Eye (tissue), 1 donor: ENCODE results near the gene ACOT7.
"Not testable (repeated sequence)": the region's sequence is repeated elsewhere in the genome, so short reads cannot be mapped to it uniquely, and the experiment has no call there.

ENCODE experiments used
- DNase-seq: peaks from one replicate; pipeline ENCODE4 v3.0.0-alpha.2; 2015

Gene ACOT7

DNA sequence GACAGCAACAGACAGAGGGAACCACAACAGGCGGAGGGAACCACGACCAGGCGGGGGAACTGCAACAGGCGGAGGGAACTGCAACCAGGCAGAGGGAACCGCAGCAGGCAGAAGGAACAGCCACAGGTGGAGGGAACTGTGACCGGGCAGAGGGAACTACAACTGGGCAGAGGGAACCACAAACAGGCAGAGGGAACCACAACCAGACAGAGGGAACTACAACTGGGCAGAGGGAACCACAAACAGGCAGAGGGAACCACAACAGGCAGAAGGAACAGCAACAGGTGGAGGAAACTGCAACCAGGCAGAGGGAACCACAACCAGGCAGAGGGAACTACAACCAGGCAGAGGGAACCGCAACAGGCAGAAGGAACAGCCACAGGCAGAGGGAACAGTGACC lies 85.9 kb downstream of the ACOT7 start:
- DNase-seq: not testable (repeated sequence)

DNA sequence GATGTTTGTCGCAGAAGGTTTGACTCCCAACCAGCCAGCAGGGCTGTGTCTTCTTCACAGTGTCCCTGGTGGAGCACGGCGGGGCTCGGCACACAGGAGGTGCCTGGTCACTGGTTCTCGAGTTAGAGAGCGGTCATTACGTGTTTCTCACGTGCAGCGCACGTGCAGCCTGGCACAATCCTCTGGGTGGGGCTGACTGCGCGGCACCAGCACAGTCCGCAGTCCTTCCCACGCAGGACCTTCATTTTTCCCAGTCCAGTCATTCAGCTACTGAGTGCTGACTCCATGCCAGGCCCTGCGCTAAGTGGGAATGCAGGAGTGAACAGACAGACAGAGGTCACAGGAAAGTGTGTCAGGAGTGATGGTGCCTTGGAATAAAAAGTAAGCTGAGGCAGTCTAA lies 86.5 kb downstream of the ACOT7 start:
- DNase-seq: no peak

DNA sequence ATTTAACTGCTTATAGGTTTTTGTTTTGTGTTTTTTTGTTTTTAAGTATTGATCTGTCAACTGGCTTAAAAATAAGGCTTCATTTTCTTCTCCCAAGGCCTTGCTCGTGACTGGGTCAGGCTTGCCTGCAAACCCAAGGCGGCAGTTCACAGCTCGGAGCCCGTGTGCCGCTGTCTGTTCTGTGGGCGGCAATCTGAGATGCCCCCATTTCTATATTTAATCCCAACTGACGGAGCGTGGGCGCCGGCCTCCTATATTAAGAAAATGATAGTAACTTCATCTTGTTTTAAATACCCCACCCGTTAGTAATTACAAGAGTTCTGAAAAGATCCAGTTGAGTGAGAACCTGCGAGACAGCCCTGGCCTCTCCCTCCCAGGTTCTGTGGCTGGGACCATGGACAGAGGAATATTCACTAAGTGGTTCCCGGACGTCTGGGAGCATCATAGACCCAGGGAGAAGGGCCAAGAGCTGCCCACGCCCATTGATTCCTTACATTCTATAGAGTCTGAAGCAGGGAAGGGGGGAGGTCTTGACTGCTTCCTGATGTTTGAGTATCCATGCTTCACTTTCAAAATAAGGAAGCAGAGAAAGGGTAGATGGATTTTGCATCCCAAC lies 90.1 kb downstream of the ACOT7 start:
- DNase-seq: no peak

DNA sequence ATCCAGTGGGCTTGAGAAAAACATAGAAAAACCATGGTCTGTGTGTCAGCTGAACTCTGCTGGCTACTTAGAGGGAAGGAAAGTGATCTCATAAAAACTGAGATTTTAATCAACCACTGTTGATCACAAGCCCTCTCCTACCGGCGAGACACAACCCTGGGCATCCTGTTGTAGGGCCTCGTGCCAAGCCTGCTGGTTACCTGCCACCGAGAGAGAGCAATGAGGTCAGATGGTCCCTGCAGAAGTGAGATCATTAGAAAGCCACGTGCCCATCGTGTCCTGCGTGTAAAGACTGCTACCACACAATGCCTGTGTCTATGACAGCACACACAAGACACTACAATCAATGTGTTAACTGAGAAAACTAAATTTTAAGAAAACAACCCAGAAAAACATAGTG lies 91.0 kb downstream of the ACOT7 start:
- DNase-seq: no peak

DNA sequence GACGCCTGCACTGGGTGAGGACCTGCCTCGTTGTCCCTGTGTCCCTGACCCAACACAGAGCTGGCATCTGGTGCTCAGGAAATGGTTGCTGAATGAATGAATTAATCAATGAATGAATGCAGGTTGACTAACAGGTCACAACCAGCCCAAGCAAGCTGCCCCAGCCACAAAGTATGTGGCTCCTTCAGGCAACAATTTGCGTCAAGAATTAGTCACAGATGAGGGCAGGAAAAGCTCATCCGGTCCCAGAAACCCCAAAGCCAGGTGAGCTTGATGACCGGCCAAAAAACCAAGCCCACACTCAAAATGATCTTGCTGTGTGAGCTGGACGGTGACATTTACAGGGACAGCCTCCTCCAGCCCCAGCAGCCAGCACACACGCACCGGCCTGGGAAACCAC lies 92.0 kb downstream of the ACOT7 start:
- no peak for DNase-seq

DNA sequence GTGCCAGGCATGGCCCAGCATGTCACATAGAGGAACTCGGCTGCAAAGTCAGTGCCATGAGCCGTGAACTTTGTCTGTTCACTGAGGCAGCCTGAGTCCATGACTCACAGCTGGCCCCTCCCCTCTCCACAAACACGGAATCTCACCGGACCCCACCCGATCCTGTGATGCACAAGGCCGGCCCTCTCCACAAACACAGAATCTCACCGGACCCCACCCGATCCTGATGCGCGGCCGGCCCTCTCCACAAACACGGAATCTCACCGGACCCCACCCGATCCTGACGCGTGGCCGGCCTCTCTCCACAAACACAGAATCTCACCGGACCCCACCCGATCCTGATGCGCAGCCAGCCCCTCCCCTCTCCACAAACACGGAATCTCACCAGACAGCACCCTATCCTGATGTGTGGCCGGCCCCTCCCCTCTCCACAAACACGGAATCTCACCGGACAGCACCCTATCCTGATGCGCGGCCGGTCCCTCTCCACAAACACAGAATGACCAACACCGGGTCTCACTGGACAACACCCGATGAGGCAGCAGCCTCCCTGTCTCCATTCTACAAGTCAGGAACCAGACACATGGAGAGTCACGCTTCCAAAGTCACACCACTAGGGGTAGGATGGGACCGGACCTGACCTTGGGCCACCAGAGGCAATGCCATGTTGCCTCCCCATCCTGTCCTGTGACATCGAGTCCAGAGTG lies 93.1 kb downstream of the ACOT7 start:
- DNase-seq: no peak

DNA sequence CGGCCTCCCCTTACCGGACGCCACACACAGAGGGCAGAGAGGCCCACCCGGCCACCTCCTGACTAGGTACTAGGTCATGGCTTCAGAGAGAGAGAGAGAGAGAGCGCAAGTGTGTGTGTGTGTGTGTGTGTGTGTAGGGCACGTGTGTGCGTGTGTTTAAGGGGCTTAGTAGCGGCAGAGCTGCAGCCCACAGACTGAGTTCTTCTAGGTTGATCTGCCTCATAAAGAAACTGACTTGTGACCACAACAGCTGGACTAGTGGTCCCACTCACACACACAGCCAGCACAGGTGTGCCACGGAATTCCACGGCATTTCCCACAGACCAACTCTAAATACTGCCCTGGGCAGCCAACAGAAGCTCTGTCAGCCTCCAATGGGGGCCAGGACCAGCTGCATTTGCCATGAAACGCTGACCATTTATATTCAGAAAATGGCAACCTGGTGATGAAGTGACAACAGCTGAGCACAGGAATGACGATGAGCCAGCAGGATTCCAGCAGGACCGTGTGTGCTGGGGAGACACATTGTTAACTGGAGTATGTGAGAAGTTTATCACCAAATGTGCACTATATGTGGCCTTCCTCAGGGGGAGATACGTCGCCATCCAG lies 93.9 kb downstream of the ACOT7 start:
- no peak for DNase-seq

DNA sequence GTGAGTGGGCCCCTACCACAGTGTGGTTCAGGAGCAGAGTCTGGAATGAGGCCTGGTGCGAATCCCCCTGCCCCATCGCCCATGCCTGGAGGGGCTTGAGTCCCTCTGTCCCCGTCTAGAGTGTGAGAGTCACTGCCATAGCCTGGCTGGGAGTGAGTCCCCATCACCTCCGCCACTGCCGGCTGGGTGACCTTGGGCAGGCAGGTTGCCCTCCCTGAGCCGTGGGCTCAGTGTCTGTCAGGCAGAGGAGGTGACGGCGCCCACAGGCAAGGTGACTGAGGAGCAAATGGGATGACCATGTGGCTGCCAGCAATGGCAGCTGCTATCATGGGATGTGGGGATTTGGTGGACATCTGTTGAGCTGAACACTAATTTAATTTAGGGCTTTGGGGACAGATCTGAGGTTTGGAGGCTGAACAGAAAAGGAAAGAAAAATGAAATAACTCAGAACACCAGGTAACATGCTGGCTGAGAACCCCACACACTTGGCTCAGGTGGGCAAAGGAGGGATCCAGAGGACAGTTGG lies 94.6 kb downstream of the ACOT7 start:
- DNase-seq: no peak

DNA sequence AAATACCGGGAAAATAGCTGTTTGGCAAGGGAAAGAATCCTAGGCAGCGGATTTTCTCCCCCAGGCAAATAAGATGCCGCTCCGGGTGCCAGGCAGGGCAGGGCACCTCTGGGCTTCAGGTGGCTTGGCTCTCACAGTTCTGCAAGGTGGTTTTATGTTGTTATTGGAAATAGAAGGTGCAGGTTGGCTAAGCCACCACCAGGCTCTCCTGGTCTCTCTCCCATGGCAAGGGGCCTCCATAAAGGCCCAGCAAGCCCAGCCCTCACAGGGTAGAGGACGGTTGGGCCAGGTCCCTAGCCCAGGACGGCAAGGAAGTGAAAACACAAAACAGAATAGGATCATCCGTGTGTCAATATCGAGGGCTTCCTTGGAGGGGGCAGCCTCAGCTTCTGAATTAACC lies 95.0 kb downstream of the ACOT7 start:
- no peak for DNase-seq

DNA sequence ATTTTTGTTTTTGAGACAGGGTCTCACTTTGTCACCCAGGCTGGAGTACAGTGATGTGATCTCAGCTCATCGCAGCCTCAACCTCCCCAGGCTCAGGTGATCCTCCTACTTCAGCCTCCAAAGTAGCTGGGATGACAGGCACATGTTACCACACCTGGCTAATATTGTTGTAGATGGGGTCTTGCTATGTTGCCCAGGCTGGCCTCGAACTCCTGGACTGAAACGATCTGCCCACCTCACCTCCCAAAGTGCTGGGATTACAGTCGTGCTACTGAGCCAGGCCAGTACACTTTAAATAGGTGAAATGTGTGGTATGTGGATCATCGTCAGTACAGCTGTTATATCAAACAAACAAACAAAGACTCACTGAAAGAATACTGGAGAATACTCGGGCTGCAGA lies 97.7 kb downstream of the ACOT7 start:
- DNase-seq: no peak

DNA sequence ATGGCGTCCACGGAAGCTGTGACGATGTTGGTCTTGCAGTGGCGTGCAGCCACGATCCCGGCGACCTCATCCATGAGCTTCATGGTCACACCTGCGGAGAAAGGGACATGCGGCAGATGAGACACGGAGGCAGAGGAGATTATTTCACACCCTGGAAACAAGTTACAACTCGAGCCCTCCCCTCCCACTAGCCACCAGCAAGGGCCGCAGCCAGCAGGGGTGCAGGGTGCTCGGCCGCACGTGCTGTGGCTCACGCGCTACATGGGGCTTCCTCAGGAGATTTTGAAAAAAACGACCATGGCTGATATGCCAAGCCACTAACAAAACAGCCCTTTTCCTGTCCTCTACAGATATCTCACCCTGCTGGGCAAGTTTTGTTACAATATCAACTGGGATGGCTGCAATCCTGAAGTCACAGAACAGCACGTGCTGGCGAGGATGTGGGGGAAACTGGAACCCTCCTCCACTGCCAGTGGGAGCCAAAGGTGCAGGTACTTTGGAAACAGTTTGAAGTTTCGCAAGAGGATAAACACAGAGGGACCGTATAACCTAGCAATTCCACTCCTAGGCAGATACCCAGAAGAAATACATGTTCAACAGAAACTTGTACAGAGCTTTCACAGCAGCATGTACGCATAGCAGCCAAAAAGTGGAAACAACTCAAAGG lies 98.5 kb downstream of the ACOT7 start:
- no peak for DNase-seq

DNA sequence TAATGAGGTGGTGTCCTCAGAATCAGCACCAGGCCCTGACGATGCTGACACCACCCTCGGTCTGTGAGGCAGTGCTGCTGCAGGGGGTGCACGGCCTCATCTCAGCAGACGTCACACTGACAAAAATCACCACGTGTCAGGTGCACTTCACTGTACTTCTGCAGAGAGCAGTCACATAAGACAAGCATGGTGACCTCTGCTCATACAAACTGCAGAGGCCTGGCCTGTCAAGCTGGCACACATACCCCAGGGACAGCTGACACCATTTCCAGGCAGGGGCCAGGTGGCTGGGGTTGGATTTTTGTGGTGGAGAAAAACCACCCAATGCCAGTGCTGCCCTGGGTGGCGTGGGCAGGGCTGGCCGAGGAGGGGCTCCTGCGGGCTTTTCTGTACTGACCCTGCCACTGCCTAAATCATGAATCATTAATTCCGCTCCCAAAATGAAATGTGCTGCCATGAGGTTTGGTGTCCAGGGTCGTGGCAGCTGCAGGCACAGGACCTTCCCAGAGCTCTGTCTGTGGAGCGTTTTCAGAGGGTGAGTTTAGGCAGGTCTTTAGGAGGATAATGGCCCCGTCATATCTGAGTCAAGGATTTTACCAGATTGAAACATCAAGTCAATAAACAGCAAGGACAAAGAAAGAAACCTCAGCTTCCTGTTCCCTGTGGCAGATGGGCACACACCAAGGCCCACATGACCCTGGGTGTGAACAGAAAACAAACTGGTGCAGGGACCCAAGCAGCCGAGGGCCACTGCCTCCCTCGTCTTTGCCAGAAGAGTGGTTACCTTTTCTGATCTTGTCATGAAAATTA lies 99.3 kb downstream of the ACOT7 start:
- DNase-seq: no peak

DNA sequence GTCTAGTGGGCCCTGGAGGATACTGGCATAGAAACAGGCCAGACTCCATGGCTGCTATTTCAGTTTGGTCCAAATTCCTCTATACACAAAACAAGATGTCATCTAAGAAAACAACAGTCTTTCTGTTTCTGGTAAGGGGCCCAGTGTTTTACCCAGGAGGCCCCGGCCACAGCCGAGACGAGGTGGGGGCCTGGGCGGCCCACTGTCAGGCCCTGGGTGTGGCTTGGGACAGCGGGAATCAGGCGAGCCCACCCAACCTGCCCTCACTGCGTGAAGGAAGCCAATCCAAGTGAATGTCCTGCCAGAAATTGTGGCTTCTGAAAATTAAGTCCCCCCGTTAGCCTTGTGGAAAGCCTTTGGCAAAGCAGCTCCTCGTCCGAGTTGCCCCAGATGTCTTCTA lies 101.5 kb downstream of the ACOT7 start:
- DNase-seq: no peak

DNA sequence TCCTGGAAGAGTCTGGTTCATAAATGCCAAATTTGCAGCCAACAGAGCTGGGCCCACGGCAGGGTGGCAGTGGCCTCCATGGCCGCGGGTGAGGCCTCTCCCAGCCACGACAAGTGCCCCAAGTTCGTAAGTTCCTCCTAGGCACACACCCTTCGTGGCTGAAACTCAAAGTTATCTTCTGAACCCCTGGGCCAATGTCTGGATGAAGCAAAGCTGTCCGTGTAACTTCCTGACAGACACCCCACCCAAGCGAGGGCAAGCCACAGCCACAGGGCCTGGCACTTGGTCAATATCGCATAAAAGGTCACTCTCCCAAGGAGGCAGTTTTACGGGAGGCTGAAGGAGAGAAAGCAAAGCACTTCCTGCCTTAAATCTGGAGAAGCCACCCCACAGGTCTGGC lies 104.9 kb downstream of the ACOT7 start:
- no peak for DNase-seq

DNA sequence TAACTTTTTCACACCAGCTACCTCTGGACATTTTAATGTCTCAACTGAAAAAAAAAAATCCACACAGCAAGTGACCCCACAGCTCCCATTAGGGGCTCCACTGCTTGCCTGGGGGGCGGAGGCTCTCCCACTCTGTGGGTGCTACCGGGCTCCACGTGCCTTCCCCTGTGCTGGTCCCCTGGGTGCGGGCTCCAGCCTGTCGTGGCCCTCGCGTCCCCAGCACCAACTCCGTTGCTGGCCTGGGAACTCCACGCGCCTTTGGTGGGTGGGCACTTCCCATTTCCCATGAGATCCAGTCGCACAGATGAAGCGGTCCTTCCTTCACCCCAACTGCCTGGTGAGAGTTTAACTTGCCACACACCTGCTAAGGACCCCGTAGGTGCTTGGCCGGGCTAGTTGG lies 105.5 kb downstream of the ACOT7 start:
- DNase-seq: no peak

DNA sequence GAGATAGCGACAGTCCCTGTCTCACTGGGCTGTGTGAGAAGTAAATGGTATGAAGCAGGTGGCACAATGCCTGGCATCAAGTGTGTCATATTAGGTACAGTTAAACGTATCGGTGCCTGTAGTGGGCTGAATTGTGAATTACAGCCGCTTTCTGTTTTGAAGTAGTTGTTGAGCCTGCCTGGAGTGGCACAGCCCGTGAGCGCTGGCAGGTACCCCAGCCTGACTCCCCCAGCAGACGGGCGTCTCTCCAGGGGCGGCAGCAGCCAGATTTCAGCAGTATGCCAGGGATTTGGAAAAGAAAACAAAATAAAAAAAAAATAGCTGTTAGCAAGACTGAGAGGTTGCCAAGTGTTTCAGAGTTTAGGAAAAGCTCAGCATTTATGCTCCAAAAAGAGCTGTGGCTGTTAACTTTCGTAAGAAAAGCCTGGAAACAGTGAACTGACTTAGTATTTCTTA lies 106.1 kb downstream of the ACOT7 start:
- DNase-seq: no peak

DNA sequence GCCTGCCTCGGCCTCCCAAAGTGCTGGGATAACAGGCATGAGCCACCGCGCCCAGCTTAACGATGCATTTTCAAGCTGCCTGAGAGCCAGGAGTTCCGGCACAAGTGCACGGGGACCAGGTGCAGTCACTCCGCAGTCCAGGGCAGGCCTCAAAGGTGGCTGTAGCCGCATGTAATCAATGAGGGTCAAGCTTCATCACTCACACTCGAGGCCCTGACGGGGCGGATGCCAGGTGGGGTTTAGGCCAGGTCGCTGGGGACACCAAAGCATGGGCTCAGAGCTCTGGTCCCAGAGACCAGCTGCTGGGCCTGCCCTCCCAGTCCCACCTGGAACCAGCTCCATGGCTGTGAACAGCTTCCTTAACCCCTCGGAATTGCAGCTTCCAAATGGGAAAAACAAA lies 106.5 kb downstream of the ACOT7 start:
- DNase-seq: no peak

DNA sequence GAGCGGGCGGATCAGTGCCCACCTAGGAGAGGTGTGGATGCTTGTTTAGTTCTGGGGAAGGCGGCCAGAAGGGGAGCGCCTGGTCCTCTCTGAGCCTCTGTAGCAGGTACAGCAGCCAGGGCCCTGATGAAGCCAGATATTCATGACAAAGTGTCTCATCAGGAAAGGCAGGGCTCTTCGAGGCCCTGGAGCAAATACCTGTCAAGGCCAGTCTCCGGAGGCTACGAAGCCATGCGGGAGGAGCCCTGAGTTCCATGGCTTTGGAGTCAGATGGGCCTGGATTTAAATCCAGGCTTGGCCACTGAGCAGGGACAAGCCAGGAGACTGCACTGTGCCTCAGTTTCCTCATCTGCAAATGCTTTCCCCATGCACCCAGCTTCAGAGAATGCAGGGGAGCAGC lies 107.3 kb downstream of the ACOT7 start:
- no peak for DNase-seq

DNA sequence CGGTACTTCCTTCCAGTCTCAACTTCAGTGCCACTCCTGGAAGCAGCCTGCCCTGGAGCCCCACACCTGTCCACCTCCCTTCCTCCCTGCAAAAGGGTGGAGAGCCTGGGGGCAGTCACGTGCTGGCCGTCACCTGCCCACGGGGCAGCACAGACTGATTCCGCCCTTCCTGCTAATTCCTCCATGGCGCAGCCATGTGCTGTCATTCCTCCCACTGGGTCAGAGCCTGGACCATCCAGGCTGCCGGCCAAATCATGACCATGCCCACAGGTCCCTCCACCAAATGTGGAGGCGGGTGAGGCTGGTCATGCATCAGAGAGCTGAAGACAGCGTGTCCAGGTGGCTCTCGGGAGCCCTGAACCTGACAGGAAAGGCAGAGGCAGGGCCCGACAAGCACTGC lies 108.2 kb downstream of the ACOT7 start:
- no peak for DNase-seq

DNA sequence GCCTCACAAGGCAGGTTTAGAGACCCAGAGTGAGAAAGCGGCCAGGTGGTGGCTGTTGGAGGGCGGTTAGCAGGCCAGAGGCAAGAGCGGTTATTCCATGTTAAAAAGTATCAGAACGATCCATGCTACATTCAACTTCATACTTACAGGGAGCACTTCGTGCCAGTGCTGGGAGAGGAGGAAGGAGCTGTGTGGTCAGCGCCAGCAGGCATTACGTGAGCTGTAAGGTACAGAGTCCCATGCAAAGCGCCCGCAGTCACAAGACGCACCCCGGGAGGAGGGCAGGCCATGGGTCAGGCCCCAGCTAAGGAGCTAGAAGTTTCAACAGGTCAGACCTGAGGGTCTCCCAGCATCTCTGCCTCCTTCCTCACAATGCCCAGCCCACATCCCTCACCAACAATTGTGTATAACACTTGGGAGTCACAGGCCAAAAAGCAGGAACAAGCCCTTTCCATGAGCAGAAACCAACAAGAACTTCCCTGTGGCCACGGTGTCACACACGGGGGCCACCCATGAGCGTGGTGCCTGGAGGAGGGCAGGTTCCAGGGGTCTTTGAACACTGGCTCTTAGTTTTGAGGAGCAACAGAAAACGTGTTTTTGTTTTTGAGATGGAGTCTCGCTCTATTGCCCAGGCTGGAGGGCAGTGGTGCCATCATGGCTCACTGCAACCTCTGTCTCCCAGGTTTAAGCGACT lies 110.8 kb downstream of the ACOT7 start:
- DNase-seq: no peak

DNA sequence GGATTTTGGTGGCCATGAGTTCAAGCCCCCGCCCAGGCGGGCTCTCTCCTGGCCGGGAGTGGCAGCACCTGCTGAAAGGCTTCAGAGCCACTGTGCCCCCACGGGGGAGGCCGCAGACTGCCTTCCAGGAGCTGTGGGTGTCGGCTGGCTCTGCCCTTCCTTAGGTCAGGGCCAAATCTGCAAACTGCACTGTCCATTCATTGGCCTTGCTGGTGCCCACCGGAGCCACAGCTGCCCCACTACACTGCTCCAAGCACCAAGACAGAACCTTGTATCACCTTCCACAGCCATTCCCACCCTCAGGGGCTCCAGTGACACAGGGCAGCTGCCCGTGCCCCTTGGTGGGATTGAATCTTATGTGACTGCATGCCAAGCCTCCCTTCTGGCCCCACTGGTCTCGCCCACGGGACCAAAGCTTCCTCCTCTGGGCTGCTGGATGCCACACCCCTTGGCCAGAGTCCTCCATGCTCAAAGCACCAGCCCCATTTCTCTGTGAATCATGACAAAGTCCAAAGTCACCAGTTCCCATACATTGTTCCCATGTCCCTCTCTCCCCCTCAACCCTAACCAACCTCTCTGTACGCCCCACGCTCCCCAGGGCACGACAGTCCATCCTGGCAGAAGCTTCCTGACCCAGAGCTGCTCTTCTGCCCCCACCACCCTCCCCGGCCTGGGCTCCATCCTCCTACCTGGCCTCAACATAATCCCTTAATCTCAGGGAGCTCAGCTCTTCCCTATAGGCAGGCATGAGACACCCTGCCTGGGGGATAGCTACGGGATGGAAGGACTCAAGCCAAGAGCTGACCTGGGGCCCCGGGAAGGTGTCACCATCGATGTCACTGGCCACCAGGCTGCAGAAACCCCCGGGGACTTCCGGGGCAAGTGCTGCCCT lies 111.8 kb downstream of the ACOT7 start:
- DNase-seq: no peak
